AG08396 (cell line): ENCODE data around the gene PPP1R3G.

ENCODE experiments used
- DNase-seq: peaks from one replicate; pipeline ENCODE4 v3.0.0; 2012; ENCODE audit warnings: low spot score, mixed read lengths

Gene PPP1R3G

DNA sequence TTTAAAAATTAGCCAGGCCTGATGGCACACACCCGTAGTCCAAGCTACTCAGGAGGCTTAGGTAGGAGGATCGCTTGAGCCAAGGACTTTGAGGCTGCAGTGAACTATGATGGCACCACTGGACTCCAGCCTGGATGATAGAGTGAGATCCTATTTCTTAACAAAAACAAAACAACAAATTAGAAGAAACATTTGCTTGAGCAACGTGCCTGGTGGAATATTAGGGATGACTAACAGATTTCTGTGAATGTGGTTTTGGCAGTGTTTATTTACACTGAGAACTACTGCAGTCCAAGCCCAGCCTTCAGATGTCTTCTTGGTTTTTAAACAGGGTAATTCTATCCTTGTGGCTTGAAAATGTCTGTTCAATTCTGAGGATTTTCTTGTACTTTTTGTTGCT is 9.2 kb downstream of the PPP1R3G start:
- DNase-seq: peak; percentile 83

DNA sequence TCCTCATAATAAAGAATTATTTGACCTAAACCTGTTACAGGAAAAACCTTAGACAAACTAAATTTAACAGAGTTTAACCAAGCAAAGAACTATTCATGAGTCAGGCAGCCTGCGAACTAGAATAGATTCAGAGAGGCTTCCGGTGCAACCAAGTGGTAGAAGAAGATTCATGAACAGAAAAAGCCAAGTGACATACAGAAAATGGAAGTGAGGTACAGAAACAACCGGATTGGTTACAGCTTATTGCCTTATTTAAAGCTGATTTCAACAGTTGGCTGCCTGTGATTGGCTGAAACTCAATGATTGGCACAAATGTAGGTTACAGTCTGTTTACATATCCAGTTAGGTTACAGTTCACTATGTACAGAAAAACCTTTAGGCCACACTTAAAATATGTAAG is 10.1 kb downstream of the PPP1R3G start:
- DNase-seq: no peak

DNA sequence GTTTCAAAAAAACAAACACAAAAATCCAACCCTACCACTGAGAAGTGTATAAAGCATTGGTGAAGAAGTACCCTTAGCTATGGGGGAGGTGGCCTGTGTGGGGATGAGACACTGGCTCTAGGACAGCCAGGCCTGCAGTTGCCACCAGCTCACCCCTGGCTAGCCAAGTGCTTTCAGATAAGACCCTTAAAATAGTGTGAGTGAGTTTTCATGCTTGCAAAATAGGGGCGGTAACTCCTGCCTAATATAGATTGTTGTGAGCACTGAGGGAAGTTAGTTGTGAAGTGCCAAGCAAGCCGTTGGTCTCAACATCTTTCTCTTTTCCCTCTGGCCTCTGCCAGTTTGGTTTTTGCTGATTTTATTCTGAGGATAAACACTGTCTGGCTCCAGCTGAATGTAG is 11.3 kb downstream of the PPP1R3G start:
- DNase-seq: no peak

DNA sequence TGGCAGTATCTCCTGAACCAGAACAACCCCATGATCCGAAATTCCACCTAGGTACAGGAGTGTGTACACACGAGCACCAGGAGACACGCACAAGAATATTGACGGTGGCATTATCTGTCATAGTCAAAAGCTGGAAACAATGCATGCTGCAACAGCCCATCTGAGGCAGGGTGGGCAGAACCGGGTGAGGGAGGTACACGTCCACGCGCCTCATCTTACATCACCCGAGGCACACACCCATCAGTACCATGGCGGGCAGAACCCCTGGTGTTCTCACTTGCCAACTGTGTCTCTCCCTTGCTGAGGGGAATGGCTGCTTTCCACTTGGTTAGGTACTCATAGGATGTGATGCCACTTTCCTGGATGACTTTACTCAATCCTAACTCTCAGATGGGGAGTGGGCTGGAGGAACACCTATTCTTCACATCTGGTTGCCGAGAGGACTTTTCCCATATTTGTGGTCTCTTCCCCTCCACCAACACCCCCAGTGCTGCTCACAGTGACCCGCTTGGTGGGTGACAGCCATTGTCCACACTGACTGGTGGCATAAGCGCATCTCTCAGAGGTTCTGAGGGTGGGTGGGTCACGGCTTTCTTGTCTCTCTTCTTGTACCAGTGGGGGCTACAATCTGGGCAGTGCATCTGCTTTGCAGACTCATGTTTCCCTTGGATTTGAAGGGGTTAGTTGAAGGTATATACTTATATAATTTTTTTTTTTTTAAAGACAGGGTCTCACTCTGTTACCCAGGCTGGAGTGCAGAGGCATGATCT is 13.5 kb downstream of the PPP1R3G start:
- DNase-seq: no peak

DNA sequence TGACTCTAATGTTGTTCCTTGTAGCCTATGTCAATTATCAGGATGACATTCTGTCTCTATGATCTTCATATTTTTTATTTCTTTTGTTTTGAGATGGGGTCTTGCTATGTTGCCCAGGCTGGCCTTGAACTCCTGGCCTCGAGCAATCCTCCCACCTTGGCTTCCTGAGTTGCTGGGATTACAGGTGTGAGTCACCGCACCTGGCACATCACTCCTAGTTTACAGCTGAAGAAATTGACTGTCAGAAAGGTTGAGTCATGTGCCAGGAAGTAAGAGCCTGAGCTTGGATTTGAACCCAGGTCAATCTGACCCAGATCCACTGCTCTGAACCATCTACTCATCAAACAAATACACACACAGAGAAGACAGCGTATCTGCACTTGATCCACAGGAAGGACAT is 14.4 kb downstream of the PPP1R3G start:
- DNase-seq: no peak

DNA sequence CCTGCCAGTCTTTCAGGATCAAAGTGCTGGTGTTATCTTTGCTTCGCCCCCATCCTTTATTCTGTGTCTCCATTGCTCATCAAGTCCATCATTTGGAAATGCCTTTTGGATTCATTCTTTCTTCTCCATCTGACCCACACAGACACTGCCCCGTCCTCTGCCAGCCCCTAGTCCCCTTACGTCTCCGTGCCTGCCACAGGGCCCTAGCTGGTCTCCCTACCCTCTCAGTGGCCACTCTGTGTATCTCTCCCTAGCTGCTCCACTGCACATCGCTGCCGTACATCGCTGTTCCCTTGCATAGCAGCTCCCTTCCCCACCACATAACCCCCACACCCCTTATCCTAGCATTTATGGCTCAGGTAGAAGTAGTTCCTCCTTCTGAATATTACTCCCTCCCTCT is 15.7 kb downstream of the PPP1R3G start:
- no peak for DNase-seq

DNA sequence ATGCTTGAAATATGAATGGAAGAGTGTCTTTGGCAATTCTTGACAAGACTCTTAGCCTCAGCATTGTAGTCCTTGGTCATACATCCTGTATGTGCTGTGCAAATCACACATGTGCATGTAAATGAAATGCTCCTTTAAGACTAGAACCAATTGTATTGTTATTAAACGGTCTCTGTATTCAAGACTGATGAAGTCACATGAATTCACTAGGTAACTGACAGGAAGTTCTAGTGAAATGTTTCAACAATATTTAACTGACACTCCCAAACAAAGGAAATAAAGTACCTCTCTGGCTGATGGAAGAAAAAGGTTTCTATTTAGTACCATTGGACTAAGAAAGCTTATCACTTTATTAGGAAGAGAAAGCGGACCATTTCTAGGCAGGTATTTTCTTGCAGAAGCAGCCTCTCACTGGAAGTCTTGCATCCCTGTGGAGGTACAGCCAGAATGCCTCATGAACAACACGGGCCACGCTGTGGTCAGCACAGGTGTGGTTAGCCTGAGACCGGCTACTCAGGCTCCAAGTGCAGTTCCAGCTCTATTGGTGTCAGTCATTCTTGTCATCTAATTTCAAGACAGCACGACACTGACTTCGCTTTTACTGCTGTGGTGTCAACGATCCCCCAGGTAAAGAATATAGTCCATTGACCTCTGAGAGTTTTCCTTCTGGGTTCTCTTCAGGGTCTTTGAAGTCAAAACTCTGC is 17.3 kb downstream of the PPP1R3G start:
- DNase-seq: no peak

DNA sequence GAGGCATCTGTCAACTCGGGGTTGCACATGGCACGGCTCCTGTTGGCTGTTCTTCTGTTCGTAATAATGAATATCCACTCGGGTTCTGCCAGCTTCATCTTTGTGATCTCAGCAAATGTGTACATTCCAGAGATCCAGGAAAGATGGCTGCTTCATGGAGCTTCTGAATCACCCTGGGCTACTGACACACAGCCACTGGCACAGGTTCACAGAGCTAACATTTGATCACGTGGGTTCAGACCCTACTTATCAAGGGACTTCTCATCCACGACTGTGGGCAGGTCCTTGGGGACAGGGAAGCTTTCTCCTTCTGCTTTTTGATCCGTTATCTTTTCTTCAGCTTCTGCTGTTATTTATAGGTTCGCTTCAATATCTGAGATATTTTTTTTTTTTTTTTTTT is 18.1 kb downstream of the PPP1R3G start:
- peak; percentile 49 for DNase-seq

DNA sequence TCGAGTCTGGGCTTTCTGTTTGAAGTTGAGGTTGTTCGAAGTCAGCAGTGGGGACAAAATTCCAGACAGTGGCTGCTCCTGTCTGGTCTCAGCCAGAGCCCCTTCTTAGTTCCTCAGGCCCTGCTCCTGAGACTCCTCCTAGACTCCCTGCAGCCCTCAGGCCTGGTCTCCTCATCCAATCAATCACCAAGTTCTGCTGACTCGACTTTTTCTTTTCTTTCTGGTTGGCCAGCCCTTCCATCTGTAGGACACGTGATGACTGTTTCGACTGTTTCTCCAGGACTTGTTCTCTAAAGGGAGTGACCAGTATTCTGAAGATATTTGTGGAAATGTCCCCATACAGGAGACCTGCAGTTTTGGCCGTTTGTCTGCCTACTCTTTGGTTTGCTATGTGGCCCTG is 19.5 kb downstream of the PPP1R3G start:
- no peak for DNase-seq

DNA sequence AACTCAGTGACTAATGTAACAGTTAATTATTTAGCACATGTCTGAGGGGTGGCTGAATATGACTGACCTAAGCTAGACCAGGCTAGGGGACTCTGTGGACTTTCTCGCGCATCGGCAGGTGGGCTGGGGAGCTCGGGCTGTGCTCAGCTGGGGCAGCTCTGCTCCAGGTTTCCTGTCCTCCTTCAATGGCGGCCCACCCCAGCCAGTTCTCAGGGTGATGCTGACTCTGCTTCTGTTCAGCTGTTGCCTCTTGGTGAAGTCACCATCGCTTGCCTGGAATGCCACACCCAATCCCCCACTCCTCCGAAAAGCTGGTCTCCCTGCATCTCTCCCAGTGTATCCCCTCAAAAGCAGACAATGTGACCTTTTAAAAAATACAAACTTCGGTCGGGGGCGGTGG is 20.0 kb downstream of the PPP1R3G start:
- DNase-seq: no peak

DNA sequence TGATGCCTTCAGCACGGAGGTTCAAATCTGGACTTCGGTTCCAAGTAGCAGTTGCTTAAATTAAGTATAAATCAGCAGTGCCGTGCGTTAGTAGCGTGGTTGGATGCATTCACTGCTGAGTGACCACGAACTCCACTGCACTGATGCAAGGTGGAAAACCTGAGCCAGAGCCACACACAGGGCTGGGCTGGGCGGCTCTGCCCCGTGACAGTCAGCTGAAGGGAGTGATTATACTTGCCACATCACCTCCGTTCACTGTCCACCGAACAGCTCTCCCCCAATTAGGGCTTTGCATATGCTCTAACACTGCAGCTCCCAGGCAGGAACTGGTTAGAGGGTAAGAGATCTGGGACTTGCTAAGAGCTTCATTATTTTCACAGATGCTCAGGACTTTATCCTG is 22.2 kb downstream of the PPP1R3G start:
- no peak for DNase-seq

DNA sequence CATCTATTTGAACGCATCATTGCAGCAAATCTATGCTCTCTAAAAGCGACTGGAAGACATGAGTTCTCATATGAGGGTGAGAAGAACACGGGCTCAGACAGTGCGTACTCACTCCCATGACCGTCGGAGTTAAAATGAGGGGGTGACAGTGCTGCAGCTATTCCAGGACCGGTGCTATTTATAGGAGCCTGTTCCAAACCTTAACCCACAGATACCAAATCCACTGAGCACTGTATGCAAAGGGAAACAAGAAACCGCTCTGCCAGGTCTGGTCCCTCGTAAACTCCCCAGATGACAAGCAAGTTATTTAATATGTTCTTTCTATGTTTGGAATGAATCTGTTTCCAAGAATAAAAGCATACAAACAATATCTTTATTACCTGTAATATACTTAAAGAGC is 22.9 kb downstream of the PPP1R3G start:
- DNase-seq: no peak

DNA sequence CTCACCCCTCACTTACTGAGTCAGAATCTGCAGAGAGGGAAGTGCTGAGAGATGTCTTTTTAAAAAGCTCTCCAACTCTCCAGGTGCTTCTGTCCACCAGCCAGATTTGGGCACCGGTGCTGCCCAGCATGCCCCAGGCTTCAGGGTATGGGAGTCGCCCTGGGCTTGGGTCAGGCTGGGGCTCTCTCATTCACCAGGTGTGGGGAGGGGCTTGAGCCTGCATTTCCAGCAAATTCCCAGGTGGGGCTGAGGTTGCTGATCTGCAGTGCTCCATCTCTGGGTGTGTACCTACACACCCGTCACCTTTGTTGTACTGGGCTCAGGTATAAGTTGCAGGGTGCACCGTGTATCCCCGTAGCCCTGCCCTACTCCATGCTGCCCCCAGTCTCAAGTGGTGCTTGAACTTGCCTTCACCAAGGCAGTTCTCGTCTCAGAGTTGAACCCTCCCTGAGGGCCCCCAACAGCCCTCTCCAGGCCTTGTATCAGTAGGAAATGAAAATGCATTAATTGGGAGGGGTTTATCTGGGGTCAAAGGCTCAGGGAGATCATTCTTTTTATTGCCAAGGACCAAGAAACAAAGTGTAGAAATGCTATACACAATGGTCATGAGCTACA is 23.5 kb downstream of the PPP1R3G start:
- DNase-seq: no peak

DNA sequence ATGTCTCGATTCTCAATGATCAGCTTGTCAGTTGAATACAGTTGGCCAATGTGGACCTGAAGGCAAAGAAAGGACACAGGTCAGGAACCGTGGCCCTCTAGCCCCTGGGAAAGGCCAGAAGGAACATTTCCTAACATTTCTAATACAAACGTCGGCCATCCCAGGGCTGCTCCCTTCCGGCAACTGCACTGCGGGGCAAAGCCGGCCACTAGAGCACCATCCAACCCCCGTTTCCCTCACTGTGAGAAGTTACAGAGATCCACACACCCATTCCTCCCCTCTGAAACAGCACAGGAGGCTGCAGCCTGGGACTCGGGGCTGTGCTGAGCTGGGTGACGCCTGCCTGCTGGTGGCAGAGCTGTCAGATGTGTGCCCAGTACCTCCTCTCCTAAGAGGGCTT is 24.3 kb downstream of the PPP1R3G start:
- no peak for DNase-seq

DNA sequence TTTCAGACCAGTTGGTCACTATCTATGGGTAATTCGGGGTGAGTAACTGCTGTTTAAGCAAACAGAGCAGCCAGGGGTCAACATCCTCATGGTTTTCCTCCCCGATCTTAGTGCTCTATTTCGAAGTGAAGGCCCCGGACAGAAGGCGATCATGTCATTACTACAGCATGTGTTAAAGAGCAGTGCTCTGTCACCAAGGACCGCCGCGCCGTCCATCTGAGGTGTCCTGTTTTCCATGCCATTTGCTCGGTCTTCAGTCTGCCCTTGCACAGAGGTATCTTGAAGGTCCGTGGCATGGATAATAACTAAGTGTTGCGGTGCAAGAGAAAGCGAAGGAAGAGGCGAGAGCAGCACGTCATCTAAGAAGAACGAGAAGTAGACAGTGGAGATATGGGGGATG is 25.1 kb downstream of the PPP1R3G start:
- no peak for DNase-seq

DNA sequence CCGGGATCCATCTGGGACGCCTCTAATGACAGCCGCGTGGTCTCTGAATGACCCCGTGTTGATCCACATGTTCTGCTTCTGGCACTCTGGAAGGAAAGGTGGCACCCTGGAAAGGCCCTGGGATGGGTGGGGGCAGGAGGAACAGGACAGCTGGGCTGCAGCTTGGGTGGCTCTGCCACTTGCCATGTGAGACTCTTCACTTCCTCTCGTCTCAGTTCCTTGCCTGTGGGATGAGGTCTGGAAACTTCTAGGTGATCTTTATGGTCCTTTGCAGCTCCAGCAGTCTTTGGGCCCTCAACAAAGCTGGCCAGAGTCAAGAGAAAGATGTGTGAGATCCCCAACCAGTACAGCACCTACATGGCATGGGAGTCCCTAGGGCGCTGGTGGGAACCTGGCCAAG is 26.5 kb downstream of the PPP1R3G start:
- DNase-seq: no peak

DNA sequence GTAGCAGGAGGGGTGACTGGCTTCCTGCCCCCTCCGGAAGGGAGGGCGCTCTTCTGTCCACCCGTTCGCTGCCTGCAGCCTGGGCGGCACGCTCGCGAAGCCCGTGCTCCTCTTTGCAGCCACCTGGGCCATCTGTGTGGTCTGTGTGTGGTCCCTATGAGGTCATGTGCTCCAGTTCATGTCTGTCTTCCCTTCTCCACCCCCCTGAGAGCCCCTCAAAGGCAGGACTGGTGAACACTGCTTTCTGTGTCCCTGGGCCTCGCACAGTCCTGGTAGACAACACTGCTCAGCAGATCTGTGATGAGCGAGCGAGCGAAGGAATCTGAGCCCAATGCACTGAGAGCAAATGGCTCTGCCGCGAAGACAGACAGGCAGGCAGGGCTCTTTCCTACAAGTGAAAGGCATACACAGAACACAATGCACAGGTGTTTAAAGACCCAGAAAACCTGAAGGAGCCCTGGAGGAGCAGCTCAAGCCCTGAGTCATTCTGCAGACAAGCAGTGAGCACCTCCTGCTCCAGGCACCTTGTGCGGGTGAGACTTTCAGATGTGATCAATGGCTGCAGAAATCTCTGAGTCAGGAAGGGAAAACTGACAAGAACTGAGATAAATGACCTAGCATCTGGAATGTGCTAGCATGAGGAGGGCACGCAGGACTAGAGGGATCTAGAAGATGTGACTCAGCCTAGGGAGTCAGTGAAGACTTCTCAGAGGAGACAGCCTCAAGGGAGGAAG is 27.1 kb downstream of the PPP1R3G start:
- DNase-seq: peak; percentile 38

DNA sequence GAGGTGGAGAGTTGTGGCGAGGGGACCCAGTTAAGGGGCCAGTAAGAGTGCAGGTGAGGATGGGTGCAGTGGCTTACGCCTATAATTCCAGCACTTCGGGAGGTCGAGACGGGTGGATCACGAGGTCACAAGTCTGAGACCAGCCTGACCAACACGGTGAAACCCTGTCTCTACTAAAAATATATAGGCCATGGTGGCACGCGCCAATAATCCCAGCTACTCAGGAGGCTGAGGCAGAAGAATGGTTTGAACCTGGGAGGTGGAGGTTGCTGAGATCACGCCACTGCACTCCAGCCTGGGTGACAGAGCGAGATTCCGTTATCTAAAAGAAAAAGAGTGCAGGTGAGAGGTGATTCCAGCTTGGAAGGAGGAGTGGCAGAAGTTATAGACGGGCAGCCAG is 28.0 kb downstream of the PPP1R3G start:
- no peak for DNase-seq

DNA sequence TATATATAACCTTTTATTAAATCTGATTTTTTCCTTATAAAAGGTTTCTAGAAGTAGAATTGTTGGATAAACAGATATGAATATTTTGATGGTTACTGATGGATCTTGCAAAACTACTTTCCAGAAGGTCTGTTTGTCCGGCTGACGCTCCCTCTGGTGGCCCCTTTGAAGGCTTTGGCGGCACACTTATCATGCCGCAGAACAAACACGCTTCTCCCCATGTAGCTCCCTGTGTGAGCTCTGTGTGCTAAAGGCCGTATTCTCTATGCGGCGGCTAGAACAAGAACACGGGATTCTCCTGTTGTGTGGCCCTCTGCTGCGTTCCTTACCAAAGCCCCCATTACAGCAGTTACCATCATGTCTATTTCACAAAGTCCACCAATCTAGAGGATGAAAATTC is 30.0 kb downstream of the PPP1R3G start:
- DNase-seq: peak; percentile 32

DNA sequence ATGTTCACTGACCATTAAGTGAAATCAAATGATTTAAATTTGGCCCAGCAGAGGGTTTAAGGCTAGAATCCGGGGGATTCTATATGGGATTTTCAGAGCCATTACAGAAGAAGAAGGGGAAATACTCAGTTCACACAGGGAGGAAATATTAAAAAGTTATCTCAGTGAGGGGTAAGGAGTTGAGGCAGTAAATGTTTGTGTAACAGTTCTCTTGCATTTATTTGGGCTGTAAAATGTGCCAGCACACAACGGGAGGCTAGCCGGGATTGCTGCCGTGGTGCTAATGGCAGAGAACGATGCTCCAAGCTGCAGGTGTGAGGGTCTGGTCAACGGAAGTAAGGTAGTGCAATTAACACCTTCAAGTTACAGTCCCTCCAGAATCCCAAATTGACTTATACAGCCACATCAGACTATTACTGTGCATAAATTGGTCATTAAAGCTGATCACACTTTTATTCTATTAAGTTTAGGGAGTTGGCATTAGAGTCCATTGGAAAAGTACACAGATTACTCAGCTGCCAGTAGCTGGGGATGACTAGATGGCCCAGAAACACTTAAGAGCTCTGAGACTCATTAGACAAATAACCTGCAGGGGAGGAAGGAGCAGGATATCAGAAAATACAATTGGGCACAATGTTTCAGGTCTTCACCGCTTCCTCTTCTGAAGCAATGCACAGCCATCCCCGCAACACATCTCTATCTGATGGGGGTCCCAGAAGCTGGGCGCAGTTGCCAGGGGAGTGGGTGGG is 31.3 kb downstream of the PPP1R3G start:
- DNase-seq: no peak

DNA sequence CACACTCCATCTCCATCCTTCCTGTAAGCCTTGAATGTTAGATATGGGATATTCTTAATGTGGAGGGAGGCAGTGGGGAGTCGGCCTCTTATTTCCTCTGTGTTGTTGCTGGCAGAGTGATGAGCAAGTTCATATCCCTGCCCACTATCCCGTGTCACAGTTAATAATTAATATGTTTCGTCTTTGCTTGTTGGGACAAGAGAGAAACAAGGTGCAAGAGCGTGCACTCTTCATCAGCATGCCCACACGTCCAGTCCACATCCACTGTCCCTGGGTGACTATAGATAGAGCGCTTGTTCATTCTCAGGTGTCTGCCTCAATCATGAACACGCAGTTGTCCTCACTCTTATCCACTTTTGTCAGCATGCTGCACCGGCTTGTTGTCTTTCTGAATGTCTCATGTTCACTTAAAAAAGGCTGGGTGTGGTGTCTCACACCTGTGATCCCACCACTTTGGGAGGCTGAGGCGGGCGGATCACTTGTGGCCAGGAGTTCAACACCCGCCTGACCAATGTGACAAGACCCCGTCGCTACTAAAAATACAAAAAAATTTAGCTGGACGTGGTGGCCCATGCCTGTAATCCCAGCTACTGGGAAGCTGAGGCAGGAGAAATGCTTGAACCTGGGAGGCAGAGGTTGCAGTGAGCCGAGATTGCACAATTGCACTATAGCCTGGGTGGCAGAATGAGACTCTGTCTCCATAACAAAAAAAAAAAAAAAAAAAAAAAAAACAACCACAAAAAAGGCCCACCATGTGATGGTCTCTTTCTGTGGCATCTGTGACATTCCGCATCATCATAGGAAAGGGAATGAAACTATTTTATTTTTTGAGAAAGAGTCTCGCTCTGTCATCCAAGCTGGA is 34.2 kb downstream of the PPP1R3G start:
- no peak for DNase-seq
